K562 (cell line): Measurements from ENCODE around the gene EXOSC6. TPM values are rescaled to one million over a fixed set of nuclear protein-coding genes. Genes with fewer than 3 reads are reported as not detected.

Experiments used
- ATAC-seq: fragments of 200-7000 bp; cut with Tn5 transposase; 3 replicates; pipeline ENCODE4 v1.9.1; 2020; ENCODE audit warnings: moderate library complexity
- BruUV-seq: library from RNA; stranded (reverse); fragments of 400-500 nt; replicated peaks from 2 replicates; lab custom pipeline; 2021; lab: Mats Ljungman, UMichigan
- CTCF ChIA-PET: fragments of 300-600 bp; formaldehyde crosslinking; extraction: SDS; loops from one replicate; lab custom pipeline; 2021; ENCODE audit warnings: low intra/inter-chr PET ratio; lab: Yijun Ruan, JAX
- POLR2A ChIA-PET: fragments of 300-600, 350-650 bp; sonication (Branson Sonifier 250); formaldehyde crosslinking; extraction: SDS; loops from one replicate; lab custom pipeline; 2021; ENCODE audit warnings: antibody characterized with exemption, inconsistent platforms; lab: Yijun Ruan, JAX
- DNase-seq, 4 experiments: peaks; one replicate each; pipeline versions ENCODE4 v3.0.0 to v3.0.0-alpha.2; 2011 to 2018; ENCODE audit warnings: low spot score in 3 of 4, mixed read lengths in 3 of 4; ENCODE audit errors: extremely low read depth in 1 of 4
- FAIRE-seq: peaks from 2 replicates; lab custom pipeline; 2011; peaks lifted over from hg19 to GRCh38; lab: Jason Lieb, UNC
- H2AFZ ChIP-seq: 2 replicates; pipeline ENCODE4 v1.6.0; 2011; ENCODE audit warnings: low read depth, low read length, control low read depth, inconsistent platforms
- H3K27ac ChIP-seq: fragments of 200-600 bp; 3 replicates; pipeline ENCODE4 v1.8.0; 2011; ENCODE audit warnings: low read depth, mild to moderate bottlenecking, control low read depth, inconsistent platforms, low read length, moderate library complexity, mixed read lengths; ENCODE audit errors: extremely low read depth
- H3K27me3 ChIP-seq, 2 experiments: fragments of 300-600 bp in 1 of 2; 2 replicates in 1 of 2; 3 replicates in 1 of 2; pipeline versions ENCODE4 v1.6.0 to v1.8.0; 2011; ENCODE audit warnings: inconsistent platforms in 2 of 2, low read length in 2 of 2, mild to moderate bottlenecking in 1 of 2, mixed read lengths in 1 of 2, moderate library complexity in 1 of 2; ENCODE audit not compliant: control insufficient read depth in 2 of 2, insufficient read depth in 2 of 2
- H3K36me3 ChIP-seq: fragments of 300-600 bp; 3 replicates; pipeline ENCODE4 v1.8.0; 2011; ENCODE audit warnings: mild to moderate bottlenecking, low read length, inconsistent platforms; ENCODE audit not compliant: control insufficient read depth, insufficient read depth
- H3K4me1 ChIP-seq, 2 experiments: fragments of 200-600 bp in 1 of 2; replicated peaks in 1 of 2; 2 replicates in 1 of 2; 3 replicates in 1 of 2; pipeline versions ENCODE4 v1.5.1 to v1.8.0; 2011; ENCODE audit warnings: inconsistent platforms in 2 of 2, low read length in 2 of 2, mild to moderate bottlenecking in 1 of 2, mixed read lengths in 1 of 2, moderate library complexity in 1 of 2; ENCODE audit not compliant: control insufficient read depth in 2 of 2, insufficient read depth in 2 of 2
- H3K4me2 ChIP-seq: 2 replicates; pipeline ENCODE4 v1.6.1; 2011; ENCODE audit warnings: low read length, control low read depth, inconsistent platforms, mixed read lengths; ENCODE audit not compliant: insufficient read depth
- H3K4me3 ChIP-seq: fragments of 200-600 bp; sonication (generic), shearing (Covaris generic); 2 replicates; pipeline ENCODE4 v1.5.1; 2016; ENCODE audit warnings: control low read depth, inconsistent platforms
- H3K79me2 ChIP-seq: fragments of 200-600 bp; 3 replicates; pipeline ENCODE4 v1.8.0; 2011; ENCODE audit warnings: low read length, inconsistent platforms; ENCODE audit not compliant: control insufficient read depth, insufficient read depth
- H3K9ac ChIP-seq, 2 experiments: 2 replicates each; pipeline versions ENCODE4 v1.6.0 to v1.6.1; 2011; ENCODE audit warnings: low read depth in 2 of 2, low read length in 2 of 2, control low read depth in 1 of 2, inconsistent platforms in 1 of 2, mild to moderate bottlenecking in 1 of 2, mixed read lengths in 1 of 2; ENCODE audit not compliant: insufficient read depth in 1 of 2
- H3K9me1 ChIP-seq: one replicate; pipeline ENCODE4 v1.6.0; 2011; ENCODE audit warnings: inconsistent platforms, mild to moderate bottlenecking, low read length, moderate library complexity; ENCODE audit not compliant: control insufficient read depth, insufficient read depth
- H3K9me3 ChIP-seq: replicated peaks from 2 replicates; pipeline ENCODE4 v1.5.1; 2011; ENCODE audit warnings: low read depth, low read length, inconsistent platforms; ENCODE audit not compliant: control insufficient read depth, insufficient read depth
- H4K20me1 ChIP-seq: replicated peaks from 2 replicates; pipeline ENCODE4 v1.6.1; 2011; ENCODE audit warnings: low read length, inconsistent platforms, mixed read lengths; ENCODE audit not compliant: control insufficient read depth, insufficient read depth
- C11orf30 ChIP-seq: fragments of 450-650 bp; IDR thresholded peaks from 2 replicates; pipeline ENCODE4 v1.6.1; 2016; ENCODE audit warnings: low read depth, mild to moderate bottlenecking
- DNMT1 ChIP-seq: fragments of 450-650 bp; IDR thresholded peaks from 2 replicates; pipeline ENCODE4 v1.6.1; 2016; ENCODE audit warnings: antibody characterized with exemption, mild to moderate bottlenecking
- GABPB2 ChIP-seq: fragments of 250-450 bp; sonication (Bioruptor Pico); conservative IDR thresholded peaks from 2 replicates; pipeline ENCODE4 v1.5.1; 2021; ENCODE audit warnings: mild to moderate bottlenecking
- MTF1 ChIP-seq: fragments of 250-450 bp; sonication (Bioruptor Pico); IDR thresholded peaks from 2 replicates; pipeline ENCODE4 v1.9.0; 2021; ENCODE audit warnings: moderate library complexity, mild to moderate bottlenecking, inconsistent platforms, borderline replicate concordance
- NFATC3 ChIP-seq: fragments of 450-650 bp; IDR thresholded peaks from 2 replicates; pipeline ENCODE4 v1.6.1; 2017; ENCODE audit warnings: mild to moderate bottlenecking
- NR2F6 ChIP-seq: fragments of 450-650 bp; formaldehyde crosslinking; IDR thresholded peaks from 2 replicates; pipeline ENCODE4 v1.4.0; 2020; ENCODE audit warnings: mild to moderate bottlenecking
- TSC22D4 ChIP-seq: fragments of 450-650 bp; IDR thresholded peaks from 2 replicates; pipeline ENCODE4 v1.6.1; 2016; ENCODE audit warnings: missing genetic modification characterization, missing biosample characterization, control low read depth
- ZNF224 ChIP-seq: sonication (generic); formaldehyde crosslinking; IDR thresholded peaks from 2 replicates; pipeline ENCODE4 v1.8.0; 2022; ENCODE audit warnings: mild to moderate bottlenecking, missing genetic modification reagents
- ZNF347 ChIP-seq: fragments of 450-650 bp; formaldehyde crosslinking; IDR thresholded peaks from 2 replicates; pipeline ENCODE4 v1.4.0; 2020; ENCODE audit warnings: low read depth, mild to moderate bottlenecking, moderate library complexity
- WGBS: fragments of 100-300 bp; shearing (Covaris generic); methylation state at CpG from one replicate; pipeline ENCODE4 v1.1.6; 2016; ENCODE audit warnings: low coverage, mixed read lengths; ENCODE audit not compliant: insufficient coverage; ENCODE audit errors: missing lambda C conversion rate; 5-methylcytosine and 5-hydroxymethylcytosine counted together
- in situ Hi-C: fragments of 300-500 bp; cut with MboI; formaldehyde crosslinking; loops from 4 replicates; pipeline ENCODE4 v1.15.0; 2018; ENCODE audit warnings: inconsistent platforms, mixed read lengths
- intact Hi-C: fragments of 100-400 bp; cut with micrococcal nuclease; formaldehyde crosslinking; loops from 2 replicates; pipeline ENCODE4 v1.14.2; 2022
- polyA plus RNA-seq, 8 experiments: library from polyadenylated mRNA; depleted of rRNA in 4 of 8; stranded (reverse) in 5 of 8; unstranded in 3 of 8; fragments of >200 nt; fragmentation: Nextera tagmentation in 2 of 8; fragmentation: Illumina TruSeq in 1 of 8; extraction: Ambion mirVana in 2 of 8; extraction: Trizol in 1 of 8; gene quantifications; 2 replicates each; pipeline versions ENCODE4 v1.2.1 to v1.2.3, GENCODE V29; 2011 to 2014; ENCODE audit warnings: inconsistent platforms in 1 of 8, missing spikeins in 1 of 8
- total RNA-seq, 7 experiments: library from RNA; depleted of rRNA in 6 of 7; stranded (reverse); fragments of >200 nt in 6 of 7; fragmentation: Illumina TruSeq in 2 of 7; extraction: Trizol in 2 of 7; gene quantifications; 2 replicates each; pipeline versions ENCODE4 v1.2.1 to v1.2.3, GENCODE V29; 2011 to 2021; ENCODE audit warnings: low replicate concordance in 1 of 7
- TF ChIP-seq, protein P1 (sequence below): fragments of 450-650 bp; IDR thresholded peaks from 2 replicates; pipeline ENCODE4 v1.6.1; 2016; ENCODE audit warnings: low read depth
- TF ChIP-seq, protein P2 (sequence below): fragments of 250-450 bp; sonication (Bioruptor Pico); IDR thresholded peaks from 2 replicates; pipeline ENCODE4 v1.8.0; 2021; ENCODE audit warnings: moderate library complexity, mild to moderate bottlenecking, inconsistent platforms

The EXOSC6 gene
- total and polyA plus RNA-seq, 9 of the 15 experiments (the other 6 are each of a cell fraction or from before 2014, with no cell fraction given) = 9.2 to 29.0 (median 15.6) TPM

DNA sequence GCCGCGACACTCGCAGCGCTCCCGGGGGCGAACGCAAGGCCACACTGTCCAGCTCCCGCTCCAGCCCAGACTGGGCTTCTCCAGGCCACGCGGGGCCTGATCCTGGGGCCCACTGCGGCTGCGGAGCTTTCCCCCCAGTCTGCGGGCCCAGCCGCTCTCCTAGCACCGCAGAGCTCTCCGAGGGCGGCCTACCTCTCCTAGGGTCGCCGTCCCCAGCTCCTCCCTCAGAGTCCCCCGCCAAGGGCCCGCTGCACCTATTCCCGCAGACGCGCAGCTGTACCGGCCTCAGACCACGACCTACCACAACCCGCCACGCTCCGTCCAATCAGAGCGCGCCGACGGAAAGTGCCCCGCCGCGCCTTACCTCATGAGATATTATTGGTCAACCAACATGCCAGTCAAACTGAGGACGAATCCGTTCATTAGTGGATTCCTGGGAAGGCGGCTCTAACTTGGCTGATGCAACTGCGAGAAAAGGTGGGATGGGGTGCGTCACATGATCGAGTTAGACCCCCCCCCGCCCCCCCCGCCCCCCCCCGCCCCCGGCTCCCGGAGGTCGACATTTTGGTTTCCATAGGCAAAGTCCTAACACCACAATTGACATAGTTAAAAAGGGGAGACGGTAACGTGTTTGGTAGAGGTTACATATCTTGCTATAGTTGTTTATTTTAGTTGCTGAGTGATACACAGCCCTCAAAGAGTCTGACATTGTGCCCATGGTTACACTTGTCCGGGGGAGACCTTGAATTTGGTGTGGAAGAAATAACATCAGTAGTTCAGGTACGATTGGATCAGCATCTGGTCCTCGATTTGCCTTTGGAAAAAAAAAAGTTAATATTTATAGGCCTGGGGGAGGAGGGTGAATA, 37.7 kb upstream of the EXOSC6 start, which contains the start of gene AARS1:
TSS of gene AARS1 (minus strand) at position 278 of the 866 bp plus-strand sequence. CDS start 6,743 bp downstream, outside the sequence.
- H2AFZ ChIP-seq = peak within 1 kb of the TSS; percentile 97
- peak within 1 kb of the TSS; percentile 96 for H3K4me3 ChIP-seq
- DNase-seq (peak; percentile 97 to 100 (median 98)), FAIRE-seq (peak; percentile 90), ATAC-seq (peak; percentile 98)
- H3K79me2 ChIP-seq = peaks cover 54% of the 10 kb centered on the region
- peaks cover 9 to 12% of the 10 kb centered on the region in 2 experiments for H3K4me1 ChIP-seq
- BruUV-seq = no TSS peak
- in situ Hi-C loops (no loop called here), intact Hi-C loops (loop anchor here (2.0 to 10.0 kb wide), 2 partner anchors 57 to 235 kb away; partner anchors contain the start of genes COG4, DDX19A and SF3B3)
- ChIA-PET POLR2A (interaction anchor here (0.6 to 2.9 kb wide), 26 partner anchors 9 to 1804 kb away, joined by 3 to 38 read pairs (median 3); partner anchors contain the start of genes DDX19A, DDX19B, DHX38 and EXOSC6), CTCF (no interaction called here)
- H3K36me3 ChIP-seq = peaks cover 21% of the 10 kb centered on the region
- H3K27me3 ChIP-seq = no peaks in the 10 kb centered on the region
- peak within 1 kb of the TSS; percentile 96 to 100 for H3K9ac ChIP-seq
- peaks cover 4% of the 10 kb centered on the region for H3K9me1 ChIP-seq
- peaks cover 3% of the 10 kb centered on the region; the same call in 1 of the 2 replicates for H3K9me3 ChIP-seq
- 1% methylated on average over 48 of the region's 53 CpGs for WGBS
- peaks cover 7% of the 10 kb centered on the region; the same call in 1 of the 2 replicates for H4K20me1 ChIP-seq
- peak within 1 kb of the TSS; percentile 100 for H3K27ac ChIP-seq
- peak within 1 kb of the TSS; percentile 100 for H3K4me2 ChIP-seq
- TF ChIP-seq NFATC3 (no peak), MTF1 (CRISPR knock-in tag) (no peak), TSC22D4 (tag) (no peak), GABPB2 (CRISPR knock-in tag) (no peak; the same call in 1 of the 2 replicates), ZNF347 (CRISPR knock-in tag) (no peak), NR2F6 (peak; percentile 79; the same call in 1 of the 2 replicates), C11orf30 (no peak), DNMT1 (no peak), ZNF224 (no peak; the same call in 1 of the 2 replicates)
- TF ChIP-seq, protein P1, sequence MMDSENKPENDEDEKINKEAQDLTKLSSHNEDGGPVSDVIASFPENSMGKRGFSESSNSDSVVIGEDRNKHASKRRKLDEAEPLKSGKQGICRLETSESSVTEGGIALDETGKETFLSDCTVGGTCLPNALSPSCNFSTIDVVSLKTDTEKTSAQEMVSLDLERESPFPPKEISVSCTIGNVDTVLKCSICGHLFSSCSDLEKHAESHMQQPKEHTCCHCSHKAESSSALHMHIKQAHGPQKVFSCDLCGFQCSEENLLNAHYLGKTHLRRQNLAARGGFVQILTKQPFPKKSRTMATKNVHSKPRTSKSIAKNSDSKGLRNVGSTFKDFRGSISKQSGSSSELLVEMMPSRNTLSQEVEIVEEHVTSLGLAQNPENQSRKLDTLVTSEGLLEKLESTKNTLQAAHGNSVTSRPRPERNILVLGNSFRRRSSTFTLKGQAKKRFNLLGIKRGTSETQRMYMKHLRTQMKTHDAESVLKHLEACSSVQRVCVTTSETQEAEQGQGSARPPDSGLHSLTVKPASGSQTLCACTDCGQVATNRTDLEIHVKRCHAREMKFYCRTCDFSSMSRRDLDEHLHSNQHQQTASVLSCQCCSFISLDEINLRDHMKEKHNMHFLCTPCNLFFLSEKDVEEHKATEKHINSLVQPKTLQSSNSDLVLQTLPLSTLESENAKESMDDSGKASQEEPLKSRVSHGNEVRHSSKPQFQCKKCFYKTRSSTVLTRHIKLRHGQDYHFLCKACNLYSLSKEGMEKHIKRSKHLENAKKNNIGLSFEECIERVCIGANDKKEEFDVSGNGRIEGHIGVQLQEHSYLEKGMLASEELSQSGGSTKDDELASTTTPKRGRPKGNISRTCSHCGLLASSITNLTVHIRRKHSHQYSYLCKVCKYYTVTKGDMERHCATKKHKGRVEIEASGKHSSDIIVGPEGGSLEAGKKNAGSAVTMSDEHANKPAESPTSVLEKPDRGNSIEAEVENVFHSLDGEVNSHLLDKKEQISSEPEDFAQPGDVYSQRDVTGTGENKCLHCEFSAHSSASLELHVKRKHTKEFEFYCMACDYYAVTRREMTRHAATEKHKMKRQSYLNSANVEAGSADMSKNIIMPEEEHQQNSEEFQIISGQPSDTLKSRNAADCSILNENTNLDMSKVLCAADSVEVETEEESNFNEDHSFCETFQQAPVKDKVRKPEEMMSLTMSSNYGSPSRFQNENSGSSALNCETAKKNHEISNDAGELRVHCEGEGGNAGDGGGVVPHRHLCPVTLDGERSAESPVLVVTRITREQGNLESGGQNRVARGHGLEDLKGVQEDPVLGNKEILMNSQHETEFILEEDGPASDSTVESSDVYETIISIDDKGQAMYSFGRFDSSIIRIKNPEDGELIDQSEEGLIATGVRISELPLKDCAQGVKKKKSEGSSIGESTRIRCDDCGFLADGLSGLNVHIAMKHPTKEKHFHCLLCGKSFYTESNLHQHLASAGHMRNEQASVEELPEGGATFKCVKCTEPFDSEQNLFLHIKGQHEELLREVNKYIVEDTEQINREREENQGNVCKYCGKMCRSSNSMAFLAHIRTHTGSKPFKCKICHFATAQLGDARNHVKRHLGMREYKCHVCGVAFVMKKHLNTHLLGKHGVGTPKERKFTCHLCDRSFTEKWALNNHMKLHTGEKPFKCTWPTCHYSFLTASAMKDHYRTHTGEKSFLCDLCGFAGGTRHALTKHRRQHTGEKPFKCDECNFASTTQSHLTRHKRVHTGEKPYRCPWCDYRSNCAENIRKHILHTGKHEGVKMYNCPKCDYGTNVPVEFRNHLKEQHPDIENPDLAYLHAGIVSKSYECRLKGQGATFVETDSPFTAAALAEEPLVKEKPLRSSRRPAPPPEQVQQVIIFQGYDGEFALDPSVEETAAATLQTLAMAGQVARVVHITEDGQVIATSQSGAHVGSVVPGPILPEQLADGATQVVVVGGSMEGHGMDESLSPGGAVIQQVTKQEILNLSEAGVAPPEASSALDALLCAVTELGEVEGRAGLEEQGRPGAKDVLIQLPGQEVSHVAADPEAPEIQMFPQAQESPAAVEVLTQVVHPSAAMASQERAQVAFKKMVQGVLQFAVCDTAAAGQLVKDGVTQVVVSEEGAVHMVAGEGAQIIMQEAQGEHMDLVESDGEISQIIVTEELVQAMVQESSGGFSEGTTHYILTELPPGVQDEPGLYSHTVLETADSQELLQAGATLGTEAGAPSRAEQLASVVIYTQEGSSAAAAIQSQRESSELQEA = no peak
- TF ChIP-seq, protein P2, sequence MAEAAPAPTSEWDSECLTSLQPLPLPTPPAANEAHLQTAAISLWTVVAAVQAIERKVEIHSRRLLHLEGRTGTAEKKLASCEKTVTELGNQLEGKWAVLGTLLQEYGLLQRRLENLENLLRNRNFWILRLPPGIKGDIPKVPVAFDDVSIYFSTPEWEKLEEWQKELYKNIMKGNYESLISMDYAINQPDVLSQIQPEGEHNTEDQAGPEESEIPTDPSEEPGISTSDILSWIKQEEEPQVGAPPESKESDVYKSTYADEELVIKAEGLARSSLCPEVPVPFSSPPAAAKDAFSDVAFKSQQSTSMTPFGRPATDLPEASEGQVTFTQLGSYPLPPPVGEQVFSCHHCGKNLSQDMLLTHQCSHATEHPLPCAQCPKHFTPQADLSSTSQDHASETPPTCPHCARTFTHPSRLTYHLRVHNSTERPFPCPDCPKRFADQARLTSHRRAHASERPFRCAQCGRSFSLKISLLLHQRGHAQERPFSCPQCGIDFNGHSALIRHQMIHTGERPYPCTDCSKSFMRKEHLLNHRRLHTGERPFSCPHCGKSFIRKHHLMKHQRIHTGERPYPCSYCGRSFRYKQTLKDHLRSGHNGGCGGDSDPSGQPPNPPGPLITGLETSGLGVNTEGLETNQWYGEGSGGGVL (CRISPR knock-in tag) = no peak
